ENCODE measurements around the gene MON2. TPM values are rescaled to one million over a fixed set of nuclear protein-coding genes. Genes with fewer than 3 reads are reported as not detected.
A peak's percentile ranks its signal among the peaks of the same experiment; 100 is the strongest.

Gene MON2
- total and polyA plus RNA-seq, 2 donors (not counting 1 experiment from before 2014, with no cell fraction given): 12.3 to 43.8 TPM

- Histone ChIP-seq H3K4me2 (ENCODE audit: extremely low read depth, insufficient read depth, low read length) (peak overlapping the region; percentile 3), H3K27ac (ENCODE audit: insufficient read depth, low read length) (no peak overlapping the region)
These were observed 174.4 kb downstream of the MON2 start for GRCh38 chr12:62640910-62641448.

GRCh38 chr12:62642486-62642885 is 175.9 kb downstream of the MON2 start:
- H3K36me3 ChIP-seq (ENCODE audit: control insufficient read depth, insufficient read depth, low read length): no peaks in the 10 kb centered on the region
- no peak overlapping the region for H3K4me2 ChIP-seq (ENCODE audit: extremely low read depth, insufficient read depth, low read length)
- no peak overlapping the region for H3K4me3 ChIP-seq (replicated peaks in 1 of 4; ENCODE audit: control extremely low read depth in 1 of 4, insufficient read depth in 1 of 4, low read depth in 3 of 4, low read length in 4 of 4)
- no peak overlapping the region for H3K9ac ChIP-seq (ENCODE audit: insufficient read depth, low read length)
- H3K9me3 ChIP-seq (ENCODE audit: control insufficient read depth, insufficient read depth, low read depth, low read length): no peaks in the 10 kb centered on the region
- no peaks in the 10 kb centered on the region for H3K27me3 ChIP-seq (ENCODE audit: control insufficient read depth, insufficient read depth, low read length)
- no peaks in the 10 kb centered on the region for H3K79me2 ChIP-seq (ENCODE audit: control insufficient read depth, insufficient read depth, low read length)
- no peaks in the 10 kb centered on the region for H4K20me1 ChIP-seq (ENCODE audit: control insufficient read depth, extremely low read depth, insufficient read depth, low read length)
- TF ChIP-seq CTCF (conservative IDR thresholded peaks at IDR 0.05 in 1 of 2, IDR thresholded peaks at IDR 0.05 in 1 of 2; ENCODE audit: low read depth in 1 of 2, low read length in 2 of 2): no peak
- no peak for TF ChIP-seq EZH2 (IDR thresholded peaks at IDR 0.05; ENCODE audit: low read length, missing control alignments)
- H3K27ac ChIP-seq (ENCODE audit: insufficient read depth, low read length): no peak overlapping the region
- H2AFZ ChIP-seq (ENCODE audit: low read length): no peak overlapping the region
- no peak for DNase-seq (ENCODE audit: low read depth in 2 of 2)
- peaks cover 6% of the 10 kb centered on the region for H3K4me1 ChIP-seq (ENCODE audit: control insufficient read depth, extremely low read depth, insufficient read depth, low read length)

More at GRCh38 chr12:62640910-62641448, 174.4 kb downstream of the MON2 start:
- H3K9me3 ChIP-seq (ENCODE audit: control insufficient read depth, insufficient read depth, low read depth, low read length): no peaks in the 10 kb centered on the region
- no peaks in the 10 kb centered on the region for H3K27me3 ChIP-seq (ENCODE audit: control insufficient read depth, insufficient read depth, low read length)
- H3K4me1 ChIP-seq (ENCODE audit: control insufficient read depth, extremely low read depth, insufficient read depth, low read length): peaks cover 6% of the 10 kb centered on the region
- no peaks in the 10 kb centered on the region for H4K20me1 ChIP-seq (ENCODE audit: control insufficient read depth, extremely low read depth, insufficient read depth, low read length)
- DNase-seq (ENCODE audit: low read depth in 2 of 2): peak; percentile 24 to 68
- H3K9ac ChIP-seq (ENCODE audit: insufficient read depth, low read length): no peak overlapping the region
- H3K4me3 ChIP-seq (replicated peaks in 1 of 4; ENCODE audit: control extremely low read depth in 1 of 4, insufficient read depth in 1 of 4, low read depth in 3 of 4, low read length in 4 of 4): no peak overlapping the region
- no peak for TF ChIP-seq CTCF (conservative IDR thresholded peaks at IDR 0.05 in 1 of 2, IDR thresholded peaks at IDR 0.05 in 1 of 2; ENCODE audit: low read depth in 1 of 2, low read length in 2 of 2)
- no peak for TF ChIP-seq EZH2 (IDR thresholded peaks at IDR 0.05; ENCODE audit: low read length, missing control alignments)
- H2AFZ ChIP-seq (ENCODE audit: low read length): no peak overlapping the region
- H3K36me3 ChIP-seq (ENCODE audit: control insufficient read depth, insufficient read depth, low read length): no peaks in the 10 kb centered on the region
- H3K79me2 ChIP-seq (ENCODE audit: control insufficient read depth, insufficient read depth, low read length): no peaks in the 10 kb centered on the region

GRCh38 chr12:62643486-62643885 is 176.9 kb downstream of the MON2 start:
- H4K20me1 ChIP-seq (ENCODE audit: control insufficient read depth, extremely low read depth, insufficient read depth, low read length): no peaks in the 10 kb centered on the region
- no peaks in the 10 kb centered on the region for H3K79me2 ChIP-seq (ENCODE audit: control insufficient read depth, insufficient read depth, low read length)
- no peaks in the 10 kb centered on the region for H3K9me3 ChIP-seq (ENCODE audit: control insufficient read depth, insufficient read depth, low read depth, low read length)
- DNase-seq (ENCODE audit: low read depth in 2 of 2): peak in 1 of 2 donors; percentile 46
- H3K4me1 ChIP-seq (ENCODE audit: control insufficient read depth, extremely low read depth, insufficient read depth, low read length): peaks cover 6% of the 10 kb centered on the region
- TF ChIP-seq EZH2 (IDR thresholded peaks at IDR 0.05; ENCODE audit: low read length, missing control alignments): no peak
- no peak for TF ChIP-seq CTCF (conservative IDR thresholded peaks at IDR 0.05 in 1 of 2, IDR thresholded peaks at IDR 0.05 in 1 of 2; ENCODE audit: low read depth in 1 of 2, low read length in 2 of 2)
- H3K27ac ChIP-seq (ENCODE audit: insufficient read depth, low read length): no peak overlapping the region
- H3K36me3 ChIP-seq (ENCODE audit: control insufficient read depth, insufficient read depth, low read length): no peaks in the 10 kb centered on the region
- H3K4me2 ChIP-seq (ENCODE audit: extremely low read depth, insufficient read depth, low read length): no peak overlapping the region
- H3K4me3 ChIP-seq (replicated peaks in 1 of 4; ENCODE audit: control extremely low read depth in 1 of 4, insufficient read depth in 1 of 4, low read depth in 3 of 4, low read length in 4 of 4): no peak overlapping the region
- no peak overlapping the region for H3K9ac ChIP-seq (ENCODE audit: insufficient read depth, low read length)
- H3K27me3 ChIP-seq (ENCODE audit: control insufficient read depth, insufficient read depth, low read length): no peaks in the 10 kb centered on the region
- H2AFZ ChIP-seq (ENCODE audit: low read length): no peak overlapping the region
